ENCODE measurements around the gene PHKB.
A peak's percentile ranks its signal among the peaks of the same experiment; 100 is the strongest.

PHKB gene

DNA sequence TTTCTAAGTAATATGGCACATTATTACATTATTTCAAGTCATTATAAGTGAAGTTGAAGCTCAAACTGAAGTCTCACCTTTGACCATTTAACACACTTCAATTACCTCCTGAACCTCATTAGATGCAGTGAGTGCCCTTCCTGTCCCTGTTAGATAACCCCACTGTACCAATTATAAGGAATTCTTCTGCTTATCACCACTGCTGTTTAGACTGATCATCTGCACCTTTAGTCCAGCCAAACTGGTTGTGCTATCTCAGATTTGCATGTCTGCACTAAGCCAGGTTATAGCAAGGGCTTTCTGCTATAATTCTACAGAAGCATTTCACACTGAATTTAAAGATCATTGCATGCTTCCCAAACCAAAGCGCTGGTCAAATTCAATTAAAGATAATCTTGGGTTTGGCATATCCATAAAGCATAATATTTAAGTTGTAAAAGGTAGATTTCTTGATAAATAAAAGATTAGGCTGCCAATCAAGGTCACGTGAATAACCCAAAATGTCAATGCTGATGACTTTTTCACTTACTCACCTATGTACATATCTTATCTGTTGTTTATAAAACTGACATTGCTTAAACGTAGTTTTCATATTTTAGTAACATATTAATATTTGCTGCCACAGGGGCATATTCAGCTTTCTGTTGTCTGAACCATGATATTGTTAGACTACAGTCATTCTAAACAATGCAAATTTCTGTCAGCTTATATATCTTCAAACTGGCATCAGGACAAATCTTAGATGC is 12.1 kb upstream of the PHKB start:
- no peaks in the 10 kb centered on the region for H3K9me3 ChIP-seq (ENCODE audit: control insufficient read depth, insufficient read depth, low read length)
- H3K4me3 ChIP-seq (ENCODE audit: low read length), result no peak overlapping the region
- no CpG with 5 or more reads among the region's 3 CpGs for WGBS (ENCODE audit: insufficient coverage, insufficient read length)
- DNase-seq (ENCODE audit: low read depth, low spot score), result no peak
- no peak overlapping the region for H3K27ac ChIP-seq (ENCODE audit: low read length)
- 0 out of 2 replicates have a peak, but pooled peaks cover 2% of the 10 kb centered on the region for H3K36me3 ChIP-seq (ENCODE audit: control insufficient read depth, insufficient read depth, low read length)
- H3K4me1 ChIP-seq (ENCODE audit: control insufficient read depth, insufficient read depth, low read length), result no peaks in the 10 kb centered on the region
- H3K27me3 ChIP-seq (ENCODE audit: control insufficient read depth, insufficient read depth, low read length), result no peaks in the 10 kb centered on the region

DNA sequence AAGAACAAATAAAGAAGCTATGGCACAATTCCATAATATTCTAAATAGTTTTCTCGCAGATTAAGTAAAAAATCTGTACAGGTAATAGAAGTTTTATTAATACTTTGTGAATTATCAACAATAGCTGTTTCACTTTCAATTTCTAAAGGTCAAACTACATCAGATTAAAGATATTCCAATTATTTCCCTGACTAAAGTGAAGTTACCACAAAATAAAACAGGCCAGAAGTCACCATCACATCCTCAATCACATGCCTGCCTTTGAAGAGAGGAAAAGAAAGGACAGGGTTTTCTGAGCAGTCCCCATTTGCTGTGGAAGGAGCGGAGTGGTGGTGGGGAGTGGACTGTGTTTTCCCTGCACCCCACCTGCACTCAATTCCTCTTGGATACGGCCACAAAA is 11.3 kb upstream of the PHKB start:
- H3K4me3 ChIP-seq (ENCODE audit: low read length), result no peak overlapping the region
- WGBS (ENCODE audit: insufficient coverage, insufficient read length), result no CpG with 5 or more reads among the region's 3 CpGs
- DNase-seq (ENCODE audit: low read depth, low spot score), result no peak
- no peaks in the 10 kb centered on the region for H3K4me1 ChIP-seq (ENCODE audit: control insufficient read depth, insufficient read depth, low read length)
- H3K27ac ChIP-seq (ENCODE audit: low read length), result no peak overlapping the region
- H3K36me3 ChIP-seq (ENCODE audit: control insufficient read depth, insufficient read depth, low read length), result 0 out of 2 replicates have a peak, but pooled peaks cover 2% of the 10 kb centered on the region
- no peaks in the 10 kb centered on the region for H3K27me3 ChIP-seq (ENCODE audit: control insufficient read depth, insufficient read depth, low read length)
- H3K9me3 ChIP-seq (ENCODE audit: control insufficient read depth, insufficient read depth, low read length), result no peaks in the 10 kb centered on the region

DNA sequence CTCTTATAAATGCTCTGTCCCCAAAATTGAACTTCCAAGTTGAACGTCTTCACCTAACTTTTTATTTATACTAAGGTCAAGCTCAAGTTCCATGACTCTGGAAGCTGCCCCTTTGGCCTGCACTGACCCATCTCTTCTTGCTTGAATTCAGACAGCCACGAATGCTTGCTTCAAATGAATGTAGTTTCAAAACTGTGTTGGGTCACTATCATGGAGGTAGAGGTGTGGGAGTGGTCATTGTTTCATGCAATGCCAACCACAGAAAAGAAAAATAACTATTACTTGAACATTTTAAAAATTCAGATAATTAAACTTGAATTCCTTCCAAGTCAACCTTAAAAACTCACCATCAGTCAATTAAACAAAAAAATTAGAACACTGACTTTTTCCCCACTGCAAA is 2.8 kb upstream of the PHKB start:
- no CpG with 5 or more reads among the region's 2 CpGs for WGBS (ENCODE audit: insufficient coverage, insufficient read length)
- DNase-seq (ENCODE audit: low read depth, low spot score), result no peak
- Histone ChIP-seq H3K27ac (ENCODE audit: low read length) (no peak overlapping the region), H3K36me3 (ENCODE audit: control insufficient read depth, insufficient read depth, low read length) (no peaks in the 10 kb centered on the region), H3K4me1 (ENCODE audit: control insufficient read depth, insufficient read depth, low read length) (no peaks in the 10 kb centered on the region; the same call in 1 of the 2 replicates), H3K27me3 (ENCODE audit: control insufficient read depth, insufficient read depth, low read length) (no peaks in the 10 kb centered on the region), H3K4me3 (ENCODE audit: low read length) (no peak overlapping the region), H3K9me3 (ENCODE audit: control insufficient read depth, insufficient read depth, low read length) (no peaks in the 10 kb centered on the region)

DNA sequence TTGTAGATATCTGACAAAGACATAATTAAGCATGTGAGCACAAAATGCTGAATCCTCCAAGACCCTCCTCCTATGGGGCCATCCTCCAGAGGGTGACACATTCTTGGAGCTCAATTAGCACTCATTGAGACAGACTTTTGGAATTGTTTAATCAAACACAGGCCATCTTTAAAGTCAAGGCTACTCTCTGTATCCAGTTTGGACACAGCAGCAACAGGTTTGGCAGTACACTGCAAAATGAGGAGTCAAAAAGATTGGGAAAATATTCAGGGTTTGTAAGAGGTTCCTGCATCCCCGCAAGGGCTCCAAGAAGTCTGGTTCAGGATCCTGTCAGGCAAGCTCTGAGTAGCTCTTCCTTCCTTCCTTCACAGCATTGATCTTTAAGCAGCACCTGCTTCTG is 1.5 kb upstream of the PHKB start:
- H3K9me3 ChIP-seq (ENCODE audit: control insufficient read depth, insufficient read depth, low read length), result no peaks in the 10 kb centered on the region
- no peak for DNase-seq (ENCODE audit: low read depth, low spot score)
- no peaks in the 10 kb centered on the region for H3K36me3 ChIP-seq (ENCODE audit: control insufficient read depth, insufficient read depth, low read length)
- H3K4me1 ChIP-seq (ENCODE audit: control insufficient read depth, insufficient read depth, low read length), result no peaks in the 10 kb centered on the region; the same call in 1 of the 2 replicates
- H3K4me3 ChIP-seq (ENCODE audit: low read length), result no peak overlapping the region
- WGBS (ENCODE audit: insufficient coverage, insufficient read length), result no CpG with 5 or more reads among the region's 1 CpG
- H3K27me3 ChIP-seq (ENCODE audit: control insufficient read depth, insufficient read depth, low read length), result no peaks in the 10 kb centered on the region
- no peak overlapping the region for H3K27ac ChIP-seq (ENCODE audit: low read length)

DNA sequence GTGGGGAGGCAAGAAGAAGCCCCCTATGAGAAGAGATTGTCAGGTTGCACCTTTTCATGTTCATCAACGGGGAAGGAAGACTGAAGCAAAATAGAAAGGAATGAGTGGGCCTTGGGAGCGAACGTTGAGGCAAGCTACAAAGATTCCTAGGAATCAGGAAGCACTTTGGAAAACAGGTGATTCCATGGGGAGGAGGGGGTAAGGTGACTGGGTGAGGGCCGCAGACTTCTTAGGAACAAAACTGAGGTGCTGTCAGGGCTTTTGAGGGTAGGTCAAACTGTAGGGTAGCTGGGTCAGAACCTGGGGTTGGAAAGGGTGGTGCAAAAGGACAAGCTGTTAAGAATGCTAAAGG is 796 bp upstream of the PHKB start:
- no peaks in the 10 kb centered on the region; the same call in 1 of the 2 replicates for H3K4me1 ChIP-seq (ENCODE audit: control insufficient read depth, insufficient read depth, low read length)
- DNase-seq (ENCODE audit: low read depth, low spot score), result no peak

GRCh38 chr16:47461598-47462266 is 601 bp downstream of the PHKB start:
- H3K4me1 ChIP-seq (ENCODE audit: control insufficient read depth, insufficient read depth, low read length), result no peaks in the 10 kb centered on the region; the same call in 1 of the 2 replicates
- WGBS (ENCODE audit: insufficient coverage, insufficient read length), result no CpG with 5 or more reads among the region's 17 CpGs
- H3K36me3 ChIP-seq (ENCODE audit: control insufficient read depth, insufficient read depth, low read length), result no peaks in the 10 kb centered on the region
- peak overlapping the region; percentile 91; the same call in 1 of the 2 replicates for H3K4me3 ChIP-seq (ENCODE audit: low read length)
- H3K27ac ChIP-seq (ENCODE audit: low read length), result no peak overlapping the region
- H3K27me3 ChIP-seq (ENCODE audit: control insufficient read depth, insufficient read depth, low read length), result no peaks in the 10 kb centered on the region
- DNase-seq (ENCODE audit: low read depth, low spot score), result no peak
- no peaks in the 10 kb centered on the region for H3K9me3 ChIP-seq (ENCODE audit: control insufficient read depth, insufficient read depth, low read length)

More for the DNA sequence above, 796 bp upstream of the PHKB start:
- Histone ChIP-seq H3K27me3 (ENCODE audit: control insufficient read depth, insufficient read depth, low read length) (no peaks in the 10 kb centered on the region), H3K27ac (ENCODE audit: low read length) (no peak overlapping the region), H3K9me3 (ENCODE audit: control insufficient read depth, insufficient read depth, low read length) (no peaks in the 10 kb centered on the region), H3K36me3 (ENCODE audit: control insufficient read depth, insufficient read depth, low read length) (no peaks in the 10 kb centered on the region), H3K4me3 (ENCODE audit: low read length) (peak overlapping the region; percentile 91)
- WGBS (ENCODE audit: insufficient coverage, insufficient read length), result no CpG with 5 or more reads among the region's 4 CpGs

- no peaks in the 10 kb centered on the region for H3K27me3 ChIP-seq (ENCODE audit: control insufficient read depth, insufficient read depth, low read length)
- H3K4me1 ChIP-seq (ENCODE audit: control insufficient read depth, insufficient read depth, low read length), result no peaks in the 10 kb centered on the region; the same call in 1 of the 2 replicates
- H3K27ac ChIP-seq (ENCODE audit: low read length), result no peak overlapping the region
- H3K4me3 ChIP-seq (ENCODE audit: low read length), result no peak overlapping the region
- no CpG with 5 or more reads among the region's 11 CpGs for WGBS (ENCODE audit: insufficient coverage, insufficient read length)
- no peaks in the 10 kb centered on the region for H3K36me3 ChIP-seq (ENCODE audit: control insufficient read depth, insufficient read depth, low read length)
- H3K9me3 ChIP-seq (ENCODE audit: control insufficient read depth, insufficient read depth, low read length), result no peaks in the 10 kb centered on the region
- no peak for DNase-seq (ENCODE audit: low read depth, low spot score)
Measured at GRCh38 chr16:47463771-47464624, 2.9 kb downstream of the PHKB start.

GRCh38 chr16:47465919-47466630 is 4.9 kb downstream of the PHKB start:
- no peaks in the 10 kb centered on the region for H3K4me1 ChIP-seq (ENCODE audit: control insufficient read depth, insufficient read depth, low read length)
- no peak overlapping the region for H3K4me3 ChIP-seq (ENCODE audit: low read length)
- no peaks in the 10 kb centered on the region for H3K27me3 ChIP-seq (ENCODE audit: control insufficient read depth, insufficient read depth, low read length)
- no peak overlapping the region for H3K27ac ChIP-seq (ENCODE audit: low read length)
- DNase-seq (ENCODE audit: low read depth, low spot score), result no peak
- WGBS (ENCODE audit: insufficient coverage, insufficient read length), result no CpG with 5 or more reads among the region's 2 CpGs
- H3K36me3 ChIP-seq (ENCODE audit: control insufficient read depth, insufficient read depth, low read length), result no peaks in the 10 kb centered on the region
- H3K9me3 ChIP-seq (ENCODE audit: control insufficient read depth, insufficient read depth, low read length), result no peaks in the 10 kb centered on the region

DNA sequence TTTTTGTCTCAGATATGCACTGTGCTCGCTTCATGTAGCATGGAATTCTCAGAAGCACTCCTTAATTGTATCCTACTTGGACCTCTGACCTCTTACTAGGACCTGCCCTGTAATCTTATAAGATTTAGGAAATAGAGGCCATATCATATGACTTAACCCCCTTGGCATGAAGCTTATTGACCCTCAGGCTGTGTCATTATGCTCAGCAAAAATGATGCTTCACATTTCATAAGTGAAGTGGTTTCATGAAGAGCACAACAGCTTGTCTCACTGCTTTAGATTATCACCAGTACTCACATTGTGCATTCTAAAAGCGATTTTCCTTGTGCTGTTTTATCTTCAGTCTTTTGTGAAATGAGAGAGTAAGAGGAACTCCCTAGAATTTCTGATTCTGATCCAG is 6.4 kb downstream of the PHKB start:
- DNase-seq (ENCODE audit: low read depth, low spot score), result no peak
- no peak overlapping the region for H3K4me3 ChIP-seq (ENCODE audit: low read length)
- no peaks in the 10 kb centered on the region for H3K4me1 ChIP-seq (ENCODE audit: control insufficient read depth, insufficient read depth, low read length)
- no peaks in the 10 kb centered on the region for H3K36me3 ChIP-seq (ENCODE audit: control insufficient read depth, insufficient read depth, low read length)
- H3K9me3 ChIP-seq (ENCODE audit: control insufficient read depth, insufficient read depth, low read length), result no peaks in the 10 kb centered on the region
- no peaks in the 10 kb centered on the region for H3K27me3 ChIP-seq (ENCODE audit: control insufficient read depth, insufficient read depth, low read length)
- no peak overlapping the region for H3K27ac ChIP-seq (ENCODE audit: low read length)
- WGBS (ENCODE audit: insufficient coverage, insufficient read length), result no CpG with 5 or more reads among the region's 2 CpGs
